DOHH2 (cell line): ENCODE results near the gene CABP1.
"Not testable (repeated sequence)": the region's sequence is repeated elsewhere in the genome, so short reads cannot be mapped to it uniquely, and the experiment has no call there.

Source experiments
- H3F3A ChIP-seq: fragments of 200-600 bp; sonication (generic), shearing (Covaris generic); 2 replicates; pipeline ENCODE4 v1.6.0; 2016; ENCODE audit warnings: antibody characterized with exemption, mild to moderate bottlenecking; ENCODE audit not compliant: control insufficient read depth, insufficient read depth
- H3K27ac ChIP-seq: fragments of 200-600 bp; sonication (generic); 2 replicates; pipeline ENCODE4 v1.5.1; 2014; ENCODE audit warnings: low read depth, mild to moderate bottlenecking, low read length, moderate library complexity
- H3K27me3 ChIP-seq: fragments of 200-600 bp; sonication (generic); 2 replicates; pipeline ENCODE4 v1.6.1; 2014; ENCODE audit warnings: mild to moderate bottlenecking, low read length, mixed read lengths; ENCODE audit not compliant: control insufficient read depth
- H3K36me3 ChIP-seq: fragments of 200-600 bp; sonication (generic); 2 replicates; pipeline ENCODE4 v1.6.1; 2014; ENCODE audit warnings: mild to moderate bottlenecking, low read length, moderate library complexity, mixed read lengths; ENCODE audit not compliant: control insufficient read depth
- H3K4me1 ChIP-seq: fragments of 200-600 bp; sonication (generic); 2 replicates; pipeline ENCODE4 v1.6.1; 2014; ENCODE audit warnings: mild to moderate bottlenecking, low read length, mixed read lengths; ENCODE audit not compliant: control insufficient read depth
- H3K4me2 ChIP-seq: fragments of 200-600 bp; sonication (generic); 2 replicates; pipeline ENCODE4 v1.6.0; 2014; ENCODE audit warnings: mild to moderate bottlenecking, low read length, moderate library complexity
- H3K4me3 ChIP-seq: fragments of 200-600 bp; sonication (generic); 2 replicates; pipeline ENCODE4 v1.5.1; 2014; ENCODE audit warnings: mild to moderate bottlenecking, low read length, mixed read lengths
- H3K79me2 ChIP-seq: fragments of 200-600 bp; sonication (generic); 2 replicates; pipeline ENCODE4 v1.6.1; 2014; ENCODE audit warnings: mild to moderate bottlenecking, low read length, mixed read lengths; ENCODE audit not compliant: control insufficient read depth
- H3K9me2 ChIP-seq: fragments of 200-600 bp; sonication (generic); replicated peaks from 2 replicates; pipeline ENCODE4 v1.6.1; 2014; ENCODE audit warnings: mild to moderate bottlenecking, low read length, mixed read lengths; ENCODE audit not compliant: control insufficient read depth
- H3K9me3 ChIP-seq: fragments of 200-600 bp; sonication (generic); 2 replicates; pipeline ENCODE4 v1.6.1; 2014; ENCODE audit warnings: antibody characterized with exemption, low read length, mixed read lengths; ENCODE audit not compliant: control insufficient read depth, insufficient read depth
- H4K20me1 ChIP-seq: fragments of 200-600 bp; sonication (generic); 2 replicates; pipeline ENCODE4 v1.6.0; 2014; ENCODE audit warnings: low read depth, mild to moderate bottlenecking, antibody characterized with exemption, low read length, moderate library complexity; ENCODE audit not compliant: control insufficient read depth, insufficient read depth
- CTCF ChIP-seq: fragments of 200-600 bp; sonication (generic); IDR thresholded peaks from one replicate; pipeline ENCODE4 v1.5.1; 2014; ENCODE audit warnings: antibody characterized with exemption, mild to moderate bottlenecking, low read depth, low read length; ENCODE audit not compliant: poor library complexity, severe bottlenecking
- EZH2phosphoT487 ChIP-seq: fragments of 200-600 bp; sonication (generic); IDR thresholded peaks from 2 replicates; pipeline ENCODE4 v1.6.1; 2017; ENCODE audit warnings: borderline replicate concordance, mild to moderate bottlenecking, antibody characterized with exemption, low read length, moderate library complexity, mixed read lengths

The CABP1 gene

GRCh38 chr12:120614848-120615247 lies 25.6 kb upstream of the CABP1 start:
- H3K27me3 ChIP-seq: peaks cover 15% of the 10 kb centered on the region
- H3K9me3 ChIP-seq: no peaks in the 10 kb centered on the region
- H4K20me1 ChIP-seq: no peaks in the 10 kb centered on the region
- H3K4me2 ChIP-seq: no peak overlapping the region
- H3K79me2 ChIP-seq: no peaks in the 10 kb centered on the region
- H3F3A ChIP-seq: no peaks in the 10 kb centered on the region
- no peak for TF ChIP-seq CTCF
- no peak overlapping the region for H3K27ac ChIP-seq
- H3K36me3 ChIP-seq: no peaks in the 10 kb centered on the region
- no peaks in the 10 kb centered on the region for H3K4me1 ChIP-seq
- no peak overlapping the region for H3K4me3 ChIP-seq
- no peaks in the 10 kb centered on the region for H3K9me2 ChIP-seq

GRCh38 chr12:120617193-120617592 lies 23.2 kb upstream of the CABP1 start:
- H3K4me2 ChIP-seq, H3K4me1 ChIP-seq, H4K20me1 ChIP-seq, H3K36me3 ChIP-seq, H3F3A ChIP-seq, H3K27me3 ChIP-seq, H3K79me2 ChIP-seq, H3K9me2 ChIP-seq, H3K27ac ChIP-seq, H3K4me3 ChIP-seq, H3K9me3 ChIP-seq: not testable (repeated sequence)

- not testable (repeated sequence) for H3K36me3 ChIP-seq, H3F3A ChIP-seq, H4K20me1 ChIP-seq, H3K79me2 ChIP-seq, H3K27ac ChIP-seq, H3K4me3 ChIP-seq, H3K27me3 ChIP-seq, H3K4me2 ChIP-seq, H3K4me1 ChIP-seq, H3K9me3 ChIP-seq, H3K9me2 ChIP-seq
Observed at GRCh38 chr12:120617767-120618166, 22.7 kb upstream of the CABP1 start.

GRCh38 chr12:120618954-120619615 lies 21.3 kb upstream of the CABP1 start:
- Histone ChIP-seq H4K20me1 (no peaks in the 10 kb centered on the region), H3K4me3 (no peak overlapping the region), H3K27me3 (peaks cover 8% of the 10 kb centered on the region), H3K79me2 (no peaks in the 10 kb centered on the region), H3K9me3 (no peaks in the 10 kb centered on the region), H3F3A (no peaks in the 10 kb centered on the region), H3K4me2 (no peak overlapping the region), H3K27ac (no peak overlapping the region), H3K36me3 (no peaks in the 10 kb centered on the region), H3K4me1 (no peaks in the 10 kb centered on the region), H3K9me2 (no peaks in the 10 kb centered on the region)
- TF ChIP-seq CTCF (no peak), EZH2phosphoT487 (no peak)
